Testis (tissue), 3 donors: ENCODE measurements around the gene AIFM1. TPM values are rescaled to one million over a fixed set of nuclear protein-coding genes. Genes with fewer than 3 reads are reported as not detected.
"Not testable (repeated sequence)": the region's sequence is repeated elsewhere in the genome, so short reads cannot be mapped to it uniquely, and the experiment has no call there.

ENCODE experiments used
- DNase-seq: peaks from one replicate; pipeline ENCODE4 v3.0.0-alpha.2; 2019
- H3K27ac ChIP-seq, 2 donors: fragments of 200-600 bp; sonication (generic); one replicate each; pipeline ENCODE4 v1.5.1; 2019
- H3K27me3 ChIP-seq: fragments of 200-600 bp; sonication (generic); one replicate; pipeline ENCODE4 v1.5.1; 2019
- H3K36me3 ChIP-seq: fragments of 200-600 bp; sonication (generic); one replicate; pipeline ENCODE4 v1.5.1; 2017; ENCODE audit warnings: low read depth; ENCODE audit errors: missing control alignments
- H3K4me1 ChIP-seq: fragments of 200-600 bp; sonication (generic); one replicate; pipeline ENCODE4 v1.5.1; 2019
- H3K4me3 ChIP-seq, 2 donors: fragments of 200-600 bp; sonication (generic); one replicate each; pipeline ENCODE4 v1.5.1; 2017 to 2019
- H3K9me3 ChIP-seq: fragments of 200-600 bp; sonication (generic); one replicate; pipeline ENCODE4 v1.5.1; 2017
- POLR2A ChIP-seq: fragments of 450-650 bp; IDR thresholded peaks from one replicate; pipeline ENCODE4 v1.6.1; 2017; ENCODE audit warnings: antibody characterized with exemption, mild to moderate bottlenecking, moderate library complexity
- WGBS, 2 donors: methylation state at CpG; one replicate each; pipeline ENCODE4 v1.1.5; 2018; 5-methylcytosine and 5-hydroxymethylcytosine counted together
- intact Hi-C: fragments of 100-400 bp; cut with DNase I; formaldehyde crosslinking; loops from one replicate; pipeline ENCODE4 v1.15.1; 2023; ENCODE audit warnings: low total_unique reads
- polyA plus RNA-seq: library from polyadenylated mRNA; stranded (reverse); fragments of 350-450 nt; fragmentation: Illumina TruSeq; extraction: RNeasy Lipid Tissue Mini Kit (QIAGEN cat#74804); gene quantifications from one replicate; pipeline ENCODE4 v1.2.3, GENCODE V29; 2014; ENCODE audit warnings: low read depth, low replicate concordance; ENCODE audit not compliant: insufficient read depth
- total RNA-seq, 2 donors: library from RNA; depleted of rRNA; stranded (reverse); fragments of >200 nt; gene quantifications; one replicate each; pipeline ENCODE4 v1.2.3, GENCODE V29; 2016
- TF ChIP-seq, protein P1 (sequence below), 3 experiments: fragments of 450-650 bp in 2 of 3; fragments of 200-600 bp in 1 of 3; sonication (generic) in 1 of 3; IDR thresholded peaks; one replicate each; pipeline ENCODE4 v1.5.1; 2016 to 2019; ENCODE audit warnings: antibody characterized with exemption in 3 of 3, mild to moderate bottlenecking in 2 of 3, moderate library complexity in 1 of 3

AIFM1 gene
- total and polyA plus RNA-seq, 3 donors from 2014 or later, result 55.1 to 70.1 (median 67.1) TPM

DNA sequence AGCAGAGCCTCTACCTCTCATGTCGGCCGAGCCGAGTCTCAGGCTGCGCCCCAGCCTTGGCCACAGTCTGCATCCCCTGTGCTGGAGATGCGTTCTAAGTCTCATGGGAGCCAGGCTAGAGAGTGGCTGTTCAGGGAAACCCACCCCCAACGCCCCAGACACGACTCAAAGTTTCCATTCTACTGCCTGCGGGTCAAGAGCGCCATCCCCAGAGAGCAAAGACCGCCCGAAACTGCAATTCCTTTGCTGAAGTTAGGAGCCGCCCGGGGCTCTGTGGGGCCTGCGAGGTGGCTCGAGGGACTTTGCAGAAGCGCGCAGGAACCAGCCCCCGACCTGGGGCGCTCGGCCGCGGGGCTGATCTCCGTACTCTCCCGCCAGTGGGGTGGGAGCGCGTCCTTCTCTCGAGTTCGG, 45.3 kb downstream of the AIFM1 start:
- WGBS, 2 donors, result 0 to 47% methylated on average over 1 to 12 of the region's 28 CpGs
- TF ChIP-seq POLR2A, result no peak
- TF ChIP-seq, protein P1, sequence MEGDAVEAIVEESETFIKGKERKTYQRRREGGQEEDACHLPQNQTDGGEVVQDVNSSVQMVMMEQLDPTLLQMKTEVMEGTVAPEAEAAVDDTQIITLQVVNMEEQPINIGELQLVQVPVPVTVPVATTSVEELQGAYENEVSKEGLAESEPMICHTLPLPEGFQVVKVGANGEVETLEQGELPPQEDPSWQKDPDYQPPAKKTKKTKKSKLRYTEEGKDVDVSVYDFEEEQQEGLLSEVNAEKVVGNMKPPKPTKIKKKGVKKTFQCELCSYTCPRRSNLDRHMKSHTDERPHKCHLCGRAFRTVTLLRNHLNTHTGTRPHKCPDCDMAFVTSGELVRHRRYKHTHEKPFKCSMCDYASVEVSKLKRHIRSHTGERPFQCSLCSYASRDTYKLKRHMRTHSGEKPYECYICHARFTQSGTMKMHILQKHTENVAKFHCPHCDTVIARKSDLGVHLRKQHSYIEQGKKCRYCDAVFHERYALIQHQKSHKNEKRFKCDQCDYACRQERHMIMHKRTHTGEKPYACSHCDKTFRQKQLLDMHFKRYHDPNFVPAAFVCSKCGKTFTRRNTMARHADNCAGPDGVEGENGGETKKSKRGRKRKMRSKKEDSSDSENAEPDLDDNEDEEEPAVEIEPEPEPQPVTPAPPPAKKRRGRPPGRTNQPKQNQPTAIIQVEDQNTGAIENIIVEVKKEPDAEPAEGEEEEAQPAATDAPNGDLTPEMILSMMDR (IDR thresholded peaks at IDR 0.05), result no peak
- intact Hi-C loops, result no loop called here

DNA sequence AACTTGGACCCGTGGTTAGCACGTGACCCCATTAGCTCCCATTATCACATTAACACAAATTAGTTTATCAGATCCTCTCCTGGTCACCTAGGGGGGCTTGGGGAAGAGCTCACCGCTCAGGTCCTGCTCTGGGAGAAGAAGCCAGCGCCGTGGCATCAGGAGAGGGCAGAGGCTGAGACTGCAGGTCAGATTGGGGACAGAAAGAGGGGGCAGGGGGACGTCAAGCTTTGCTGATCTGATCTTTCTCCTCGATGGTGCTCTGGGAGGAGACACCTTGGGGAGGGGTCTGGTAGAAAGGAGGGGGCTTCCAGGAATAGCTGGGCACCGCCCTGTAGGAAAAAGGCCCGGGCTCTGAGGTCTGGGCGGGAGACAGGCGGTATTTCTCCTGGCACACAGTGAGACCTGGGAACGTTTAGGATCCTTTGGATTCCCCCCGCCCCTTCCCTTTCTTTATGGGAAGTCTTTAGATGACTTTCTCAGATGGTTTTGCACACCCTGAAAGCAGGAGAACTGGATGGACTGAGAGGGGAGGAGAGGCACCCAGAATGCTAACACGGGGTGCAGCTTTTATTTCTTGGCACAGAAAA, 46.2 kb downstream of the AIFM1 start:
- intact Hi-C loops, result no loop called here
- TF ChIP-seq POLR2A, result no peak
- TF ChIP-seq, protein P1 (IDR thresholded peaks at IDR 0.05), result no peak
- no peak overlapping the region for H3K27ac ChIP-seq

More for the DNA sequence above, 45.3 kb downstream of the AIFM1 start:
- Histone ChIP-seq H3K9me3 (no peaks in the 10 kb centered on the region), H3K4me3 (peak overlapping the region; percentile 4 to 17), H3K27me3 (no peaks in the 10 kb centered on the region), H3K36me3 (no peaks in the 10 kb centered on the region), H3K4me1 (peaks cover 6% of the 10 kb centered on the region), H3K27ac (peak overlapping the region; percentile 31 to 36)
- DNase-seq, result no peak

DNA sequence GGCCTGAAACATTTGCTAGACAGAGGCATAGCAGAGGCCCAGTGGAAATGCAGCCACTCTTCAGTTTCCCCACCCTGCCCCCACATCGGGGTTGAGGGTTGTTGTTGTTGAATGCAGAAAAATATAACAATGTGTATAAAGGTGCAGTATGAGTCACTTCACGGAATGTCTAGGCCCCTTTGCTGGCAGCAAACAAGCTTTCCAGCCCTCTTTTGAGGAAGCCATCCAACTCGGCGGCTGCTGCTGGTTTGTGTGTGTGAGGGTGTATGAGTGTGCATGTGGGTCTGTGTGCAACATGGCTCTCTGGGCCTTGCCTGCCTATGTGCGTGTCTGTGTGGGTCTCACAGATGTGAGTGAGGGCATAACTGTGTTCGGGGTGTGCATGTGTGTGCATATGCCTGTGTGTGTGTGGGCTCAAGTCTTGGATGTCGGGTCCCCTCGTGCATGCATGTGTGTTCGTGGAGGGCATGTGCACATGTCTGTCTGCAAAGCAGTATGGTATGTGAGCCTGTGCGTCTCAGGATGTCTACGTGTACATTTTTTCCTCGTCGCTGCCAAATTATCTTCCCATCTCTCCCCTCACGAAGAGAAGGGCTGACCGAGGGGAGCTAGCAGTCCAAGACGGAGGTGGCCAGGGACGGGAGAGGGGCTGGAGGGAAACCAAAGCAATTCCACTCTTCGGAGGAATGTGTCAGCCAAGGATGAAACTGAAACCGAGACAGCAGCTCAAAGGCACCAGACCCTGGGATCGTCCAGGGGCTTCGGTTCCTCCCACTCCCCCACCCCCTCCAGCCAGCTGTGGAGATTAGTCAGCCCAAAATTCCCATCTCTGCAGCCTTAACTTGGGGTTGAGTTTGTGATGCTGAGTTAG, 47.0 kb downstream of the AIFM1 start:
- no peaks in the 10 kb centered on the region for H3K27me3 ChIP-seq
- 46 to 49% methylated on average over 14 to 20 of the region's 21 CpGs for WGBS, 2 donors
- H3K36me3 ChIP-seq, result no peaks in the 10 kb centered on the region
- intact Hi-C loops, result no loop called here
- H3K27ac ChIP-seq, result no peak overlapping the region
- H3K4me3 ChIP-seq, result no peak overlapping the region
- DNase-seq, result no peak
- TF ChIP-seq, protein P1 (IDR thresholded peaks at IDR 0.05), result no peak
- TF ChIP-seq POLR2A, result no peak
- no peaks in the 10 kb centered on the region for H3K9me3 ChIP-seq
- H3K4me1 ChIP-seq, result peaks cover 6% of the 10 kb centered on the region

More for the DNA sequence above, 46.2 kb downstream of the AIFM1 start:
- Histone ChIP-seq H3K36me3 (no peaks in the 10 kb centered on the region), H3K9me3 (no peaks in the 10 kb centered on the region), H3K4me3 (no peak overlapping the region), H3K4me1 (peaks cover 6% of the 10 kb centered on the region), H3K27me3 (no peaks in the 10 kb centered on the region)
- 67 to 72% methylated on average over 10 to 14 of the region's 14 CpGs for WGBS, 2 donors
- no peak for DNase-seq

DNA sequence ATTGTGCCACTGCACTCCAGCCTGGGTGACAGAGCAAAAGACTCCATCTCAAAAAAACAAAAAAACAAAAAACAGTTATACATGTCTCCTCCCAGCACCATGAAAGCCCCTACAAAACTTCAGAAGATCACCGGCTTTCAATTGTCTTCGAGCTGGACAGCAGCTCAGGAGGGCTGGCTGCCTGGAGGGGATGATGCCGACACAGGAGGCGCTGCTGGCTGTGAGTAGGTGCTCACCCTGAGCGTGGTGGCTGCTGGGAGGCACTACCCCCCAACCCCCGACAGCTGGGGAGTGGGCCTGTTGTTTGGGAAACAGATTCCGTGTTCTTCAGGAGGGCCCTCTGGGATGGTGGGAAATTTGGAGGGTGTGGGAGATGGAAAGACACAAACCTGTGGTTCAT, 48.5 kb downstream of the AIFM1 start:
- intact Hi-C loops, result no loop called here
- no peaks in the 10 kb centered on the region for H3K9me3 ChIP-seq
- no peak overlapping the region for H3K27ac ChIP-seq
- H3K4me3 ChIP-seq, result no peak overlapping the region
- TF ChIP-seq, protein P1 (IDR thresholded peaks at IDR 0.05), result no peak
- TF ChIP-seq POLR2A, result no peak
- H3K4me1 ChIP-seq, result peaks cover 6% of the 10 kb centered on the region
- 97 to 100% methylated on average over 2 to 7 of the region's 7 CpGs for WGBS, 2 donors
- no peaks in the 10 kb centered on the region for H3K36me3 ChIP-seq
- no peak for DNase-seq
- no peaks in the 10 kb centered on the region for H3K27me3 ChIP-seq

DNA sequence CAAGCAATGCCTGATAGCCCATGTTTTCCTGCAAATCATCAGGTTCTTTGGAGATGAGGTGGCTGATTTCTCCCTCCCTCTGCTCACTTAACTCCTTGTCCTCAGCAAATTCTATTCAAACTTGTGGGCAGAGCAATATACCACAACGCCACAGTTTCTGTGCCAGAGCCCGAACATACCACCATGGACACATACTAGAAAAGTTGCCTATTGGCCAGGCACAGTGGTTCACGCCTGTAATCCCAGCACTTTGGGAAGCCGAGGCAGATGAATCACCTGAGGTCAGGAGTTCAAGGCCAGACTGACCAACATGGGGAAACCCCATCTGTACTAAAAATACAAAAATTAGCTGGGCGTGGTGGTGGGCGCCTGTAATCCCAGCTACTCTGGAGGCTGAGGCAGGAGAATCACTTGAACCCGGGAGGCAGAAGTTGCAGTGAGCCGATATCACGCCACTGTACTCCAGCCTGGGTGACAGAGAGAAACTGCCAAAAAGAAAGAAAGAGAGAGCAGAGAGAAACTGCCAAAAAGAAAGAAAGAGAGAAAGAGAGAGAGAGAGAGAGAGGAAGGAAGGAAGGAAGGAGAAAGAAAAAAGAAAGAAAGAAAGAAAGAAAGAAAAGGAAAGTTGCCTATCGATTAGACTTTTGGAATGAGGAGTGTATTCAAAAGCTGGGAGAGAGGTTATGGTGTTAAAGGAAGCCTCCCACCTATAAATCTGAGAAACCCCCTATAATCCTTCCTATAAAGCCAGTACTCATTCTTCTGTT, 50.3 kb downstream of the AIFM1 start:
- intact Hi-C loops, DNase-seq, H3K36me3 ChIP-seq, H3K9me3 ChIP-seq, H3K4me1 ChIP-seq, H3K27ac ChIP-seq, H3K4me3 ChIP-seq, H3K27me3 ChIP-seq: not testable (repeated sequence)
- 91 to 92% methylated on average over 10 of the region's 10 CpGs for WGBS, 2 donors
